ENCODE measurements around the gene CLEC11A. TPM values are rescaled to one million over a fixed set of nuclear protein-coding genes. Genes with fewer than 3 reads are reported as not detected.
"Not testable (repeated sequence)": the region's sequence is repeated elsewhere in the genome, so short reads cannot be mapped to it uniquely, and the experiment has no call there.

The CLEC11A gene
- total and polyA plus RNA-seq, 7 donors = 2.1 to 20.2 (median 9.5) TPM

DNA sequence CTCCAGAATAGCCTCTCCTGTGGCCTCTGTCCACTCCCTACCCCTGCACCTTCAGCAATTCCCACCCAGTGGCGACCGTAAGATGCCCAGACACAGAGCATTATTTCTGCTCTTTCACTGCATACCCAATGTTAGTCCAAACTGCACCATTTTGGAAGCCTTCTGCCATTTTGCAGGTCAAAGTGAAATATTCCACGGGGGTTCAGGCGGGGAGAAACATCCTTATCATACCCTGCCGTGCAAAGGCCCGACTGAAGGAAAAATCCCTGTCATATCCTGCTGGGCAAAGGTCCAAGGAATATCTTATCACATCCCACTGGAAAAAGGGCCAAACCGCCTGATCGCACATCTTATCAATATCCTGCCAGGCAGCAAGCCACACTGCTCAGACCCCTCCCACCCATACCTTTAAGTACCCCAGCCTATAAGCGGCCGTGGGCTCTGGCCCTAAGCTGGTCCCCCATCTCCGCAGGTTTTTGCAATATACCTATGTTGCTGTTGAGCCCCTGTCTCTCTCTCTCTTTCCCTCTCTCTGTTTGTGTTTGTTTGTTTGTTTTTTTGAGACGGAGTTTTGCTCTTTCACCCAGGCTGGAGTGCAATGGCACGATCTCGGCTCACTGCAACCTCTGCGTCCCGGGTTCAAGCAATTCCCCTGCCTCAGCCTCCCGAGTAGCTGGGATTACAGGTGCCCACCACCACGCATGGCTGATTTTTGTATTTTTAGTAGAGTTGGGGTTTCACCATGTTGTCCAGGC, 18.2 kb downstream of the CLEC11A start:
- intact Hi-C loops (cut with DNase I) = no loop called here
- TF ChIP-seq POLR2AphosphoS5 (IDR thresholded peaks at IDR 0.05) = no peak
- TF ChIP-seq POLR2A (IDR thresholded peaks at IDR 0.05) = no peak
- TF ChIP-seq, protein P1, sequence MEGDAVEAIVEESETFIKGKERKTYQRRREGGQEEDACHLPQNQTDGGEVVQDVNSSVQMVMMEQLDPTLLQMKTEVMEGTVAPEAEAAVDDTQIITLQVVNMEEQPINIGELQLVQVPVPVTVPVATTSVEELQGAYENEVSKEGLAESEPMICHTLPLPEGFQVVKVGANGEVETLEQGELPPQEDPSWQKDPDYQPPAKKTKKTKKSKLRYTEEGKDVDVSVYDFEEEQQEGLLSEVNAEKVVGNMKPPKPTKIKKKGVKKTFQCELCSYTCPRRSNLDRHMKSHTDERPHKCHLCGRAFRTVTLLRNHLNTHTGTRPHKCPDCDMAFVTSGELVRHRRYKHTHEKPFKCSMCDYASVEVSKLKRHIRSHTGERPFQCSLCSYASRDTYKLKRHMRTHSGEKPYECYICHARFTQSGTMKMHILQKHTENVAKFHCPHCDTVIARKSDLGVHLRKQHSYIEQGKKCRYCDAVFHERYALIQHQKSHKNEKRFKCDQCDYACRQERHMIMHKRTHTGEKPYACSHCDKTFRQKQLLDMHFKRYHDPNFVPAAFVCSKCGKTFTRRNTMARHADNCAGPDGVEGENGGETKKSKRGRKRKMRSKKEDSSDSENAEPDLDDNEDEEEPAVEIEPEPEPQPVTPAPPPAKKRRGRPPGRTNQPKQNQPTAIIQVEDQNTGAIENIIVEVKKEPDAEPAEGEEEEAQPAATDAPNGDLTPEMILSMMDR (IDR thresholded peaks at IDR 0.05) = no peak
- no peak for TF ChIP-seq EP300 (IDR thresholded peaks at IDR 0.05)
- H3K4me3 ChIP-seq = no peak overlapping the region
- no peak for DNase-seq
- no peaks in the 10 kb centered on the region for H3K4me1 ChIP-seq
- H3K27ac ChIP-seq = no peak overlapping the region
- H3K36me3 ChIP-seq = no peaks in the 10 kb centered on the region
- H3K9me3 ChIP-seq = no peaks in the 10 kb centered on the region
- 54 to 69% methylated on average over 18 of the region's 18 CpGs for WGBS, 2 donors
- peaks cover 3 to 56% (median 22%) of the 10 kb centered on the region in 3 donors for H3K27me3 ChIP-seq

GRCh38 chr19:50743537-50743936, 20.4 kb downstream of the CLEC11A start:
- DNase-seq = no peak
- intact Hi-C loops (cut with DNase I) = no loop called here
- Histone ChIP-seq H3K36me3 (no peaks in the 10 kb centered on the region), H3K27me3 (peaks cover 0 to 43% (median 18%) of the 10 kb centered on the region in 3 donors), H3K4me3 (no peak overlapping the region), H3K27ac (no peak overlapping the region), H3K4me1 (no peaks in the 10 kb centered on the region), H3K9me3 (no peaks in the 10 kb centered on the region)
- no peak for TF ChIP-seq POLR2A (IDR thresholded peaks at IDR 0.05)
- no peak for TF ChIP-seq POLR2AphosphoS5 (IDR thresholded peaks at IDR 0.05)
- TF ChIP-seq, protein P1 (IDR thresholded peaks at IDR 0.05) = no peak
- no peak for TF ChIP-seq EP300 (IDR thresholded peaks at IDR 0.05)
- WGBS, 2 donors = 89 to 90% methylated on average over 6 of the region's 6 CpGs

GRCh38 chr19:50745221-50745620, 22.1 kb downstream of the CLEC11A start:
- no peaks in the 10 kb centered on the region for H3K9me3 ChIP-seq

DNA sequence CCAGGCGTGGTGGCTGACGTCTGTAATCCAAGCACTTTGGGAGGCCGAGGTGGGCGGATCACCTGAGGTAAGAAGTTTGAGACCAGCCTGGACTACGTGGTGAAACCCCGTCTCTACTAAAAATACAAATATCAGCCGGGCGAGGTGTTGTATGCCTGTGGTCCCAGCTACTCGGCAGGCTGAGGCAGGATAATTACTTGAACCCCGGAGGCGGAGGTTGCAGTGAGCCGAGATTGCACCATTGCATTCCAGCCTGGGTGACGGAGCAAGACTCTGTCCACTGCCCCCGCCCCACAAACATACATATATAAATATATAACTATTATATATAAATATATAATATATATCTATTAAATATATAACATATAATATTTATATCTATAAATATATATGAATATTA, 24.0 kb downstream of the CLEC11A start:
- DNase-seq; intact Hi-C loops (cut with DNase I); H3K27ac ChIP-seq; H3K4me1 ChIP-seq; H3K9me3 ChIP-seq; H3K4me3 ChIP-seq; H3K36me3 ChIP-seq: not testable (repeated sequence)
- H3K27me3 ChIP-seq = peaks cover 0 to 13% (median 7%) of the 10 kb centered on the region in 3 donors
- 86 to 93% methylated on average over 14 of the region's 14 CpGs for WGBS, 2 donors

More at GRCh38 chr19:50745221-50745620, 22.1 kb downstream of the CLEC11A start:
- WGBS, 2 donors = 84 to 86% methylated on average over 10 of the region's 10 CpGs
- no peak for DNase-seq
- Histone ChIP-seq H3K36me3 (no peaks in the 10 kb centered on the region), H3K4me3 (no peak overlapping the region), H3K4me1 (no peaks in the 10 kb centered on the region), H3K27ac (no peak overlapping the region), H3K27me3 (peaks cover 0 to 28% (median 13%) of the 10 kb centered on the region in 3 donors)
- TF ChIP-seq, protein P1 (IDR thresholded peaks at IDR 0.05) = no peak
- TF ChIP-seq EP300 (IDR thresholded peaks at IDR 0.05) (no peak), POLR2A (IDR thresholded peaks at IDR 0.05) (no peak), POLR2AphosphoS5 (IDR thresholded peaks at IDR 0.05) (no peak)
- intact Hi-C loops (cut with DNase I) = no loop called here

- intact Hi-C loops (cut with DNase I) = no loop called here
- 67 to 79% methylated on average over 6 of the region's 6 CpGs for WGBS, 2 donors
- Histone ChIP-seq H3K4me3 (no peak overlapping the region), H3K27me3 (peaks cover 0 to 15% (median 0%) of the 10 kb centered on the region in 3 donors), H3K27ac (no peak overlapping the region), H3K4me1 (no peaks in the 10 kb centered on the region), H3K9me3 (no peaks in the 10 kb centered on the region), H3K36me3 (no peaks in the 10 kb centered on the region)
- TF ChIP-seq POLR2AphosphoS5 (IDR thresholded peaks at IDR 0.05) = no peak
- TF ChIP-seq EP300 (IDR thresholded peaks at IDR 0.05) = no peak
- DNase-seq = no peak
These were observed 26.3 kb downstream of the CLEC11A start for GRCh38 chr19:50749490-50749889.

All from sigmoid colon (tissue), 7 donors.